Iris pigment epithelial cell (primary cell): ENCODE measurements around the gene NDUFS6.

Source experiments
- DNase-seq: peaks from one replicate; pipeline ENCODE4 v3.0.0-alpha.2; 2011; ENCODE audit warnings: low read depth

Gene NDUFS6

DNA sequence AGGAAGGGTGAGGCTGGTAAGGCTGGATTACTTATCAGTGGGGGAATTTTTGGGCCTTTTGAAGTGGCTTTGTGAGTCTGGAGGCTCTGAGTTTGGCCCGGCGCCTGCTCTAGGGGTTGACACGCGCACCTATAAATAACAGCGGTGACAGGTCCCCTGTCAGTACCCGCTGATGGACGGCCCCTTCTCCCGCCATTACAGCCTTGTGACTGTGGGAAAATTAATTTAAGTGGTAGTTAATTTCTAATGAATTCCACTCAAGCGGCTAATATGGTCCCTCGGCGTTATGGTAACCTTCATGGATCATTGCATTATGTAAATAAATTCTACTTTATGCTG lies 18.0 kb upstream of the NDUFS6 start:
- DNase-seq, result no peak

DNA sequence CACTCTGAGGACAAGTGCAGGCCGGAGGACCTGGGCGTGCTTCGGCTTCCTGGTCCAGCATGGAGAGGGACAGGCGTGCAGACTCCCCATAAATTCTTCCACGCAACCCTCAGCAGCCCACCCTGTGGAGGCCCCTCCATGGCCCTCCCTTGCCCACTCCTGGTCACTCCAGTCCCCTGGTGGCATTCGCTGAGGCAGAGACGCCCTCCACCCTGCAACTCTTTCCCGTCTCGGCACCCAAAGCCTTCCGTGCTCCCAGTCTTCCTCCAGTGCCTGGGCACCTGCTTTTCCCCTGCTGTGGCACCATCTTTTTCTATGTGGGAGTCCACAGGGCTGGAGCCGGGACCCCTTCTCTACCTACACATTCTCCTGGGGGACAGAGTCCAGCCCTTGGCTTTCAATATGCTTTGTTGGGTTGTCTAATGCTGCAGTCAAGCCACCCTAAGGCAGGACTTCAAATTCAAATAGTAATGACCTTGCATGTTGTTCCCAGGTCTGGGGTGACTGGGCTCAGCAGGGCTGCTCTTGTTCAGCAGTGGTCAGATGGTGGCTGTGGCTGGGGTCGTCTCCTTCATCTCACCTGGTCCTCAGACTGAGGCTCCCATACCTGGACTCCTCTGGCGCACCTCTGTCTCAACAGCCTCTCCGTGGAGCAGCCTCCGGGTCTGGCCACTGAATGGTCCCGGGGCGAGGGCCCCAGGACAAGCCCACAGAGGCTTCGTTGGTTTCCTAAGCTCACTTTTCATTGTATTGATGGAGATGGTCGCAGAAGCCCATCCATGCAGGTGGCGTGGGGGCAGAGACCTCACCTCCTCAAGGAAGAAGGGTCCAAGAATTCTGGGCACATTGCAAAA lies 16.8 kb upstream of the NDUFS6 start:
- DNase-seq, result no peak

DNA sequence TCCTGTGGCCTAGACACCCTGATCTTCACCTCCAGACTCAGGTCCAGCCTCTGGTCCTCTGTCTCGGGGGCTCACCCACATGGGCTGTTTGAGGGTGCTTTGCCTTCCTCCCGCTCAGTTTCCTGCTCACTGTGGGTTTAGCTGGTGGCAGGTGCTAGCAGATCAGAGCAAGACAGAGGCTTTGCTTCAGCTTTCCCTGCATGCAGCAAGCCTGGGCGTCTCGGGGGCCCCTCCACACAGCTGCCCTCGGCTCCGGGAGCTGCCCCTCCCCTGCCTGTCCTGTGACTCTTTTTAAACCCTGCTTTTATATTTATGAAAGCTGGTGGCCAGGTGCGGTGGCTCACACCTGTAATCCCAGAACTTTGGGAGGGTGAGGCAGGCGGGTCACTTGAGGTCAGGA lies 16.1 kb upstream of the NDUFS6 start:
- DNase-seq, result no peak

- no peak for DNase-seq
Observed at GRCh38 chr5:1785984-1786383, 15.2 kb upstream of the NDUFS6 start.

GRCh38 chr5:1786621-1787471 lies 14.4 kb upstream of the NDUFS6 start:
- DNase-seq, result no peak

DNA sequence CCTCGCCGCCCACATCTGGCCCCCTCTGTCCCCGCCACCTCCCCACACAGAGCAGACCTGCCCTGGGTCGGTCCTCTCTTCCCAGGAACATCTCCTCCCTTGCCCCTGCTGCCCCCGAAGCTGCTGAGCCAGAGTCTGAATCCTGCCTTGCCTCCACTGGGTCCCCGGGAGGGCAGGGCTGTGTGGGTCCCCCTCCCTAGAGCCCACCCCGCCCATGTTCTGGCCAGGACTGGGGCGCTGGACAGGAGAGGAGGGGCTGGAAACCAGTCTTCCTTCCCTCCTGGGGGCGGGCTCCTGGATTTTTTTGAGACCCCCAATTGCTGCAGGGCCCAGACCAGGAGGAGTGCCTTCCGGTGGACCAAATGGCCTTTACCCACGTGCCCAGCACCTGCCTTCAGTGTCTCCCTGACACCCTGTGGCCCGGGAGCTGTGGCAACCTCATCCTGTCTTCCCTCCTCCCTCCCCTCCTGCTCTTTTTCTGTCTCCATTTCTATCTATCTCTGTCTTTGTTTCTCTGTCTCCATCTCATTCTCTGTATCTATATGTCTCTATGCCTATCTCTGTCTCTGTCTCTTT lies 13.6 kb upstream of the NDUFS6 start:
- DNase-seq, result no peak

DNA sequence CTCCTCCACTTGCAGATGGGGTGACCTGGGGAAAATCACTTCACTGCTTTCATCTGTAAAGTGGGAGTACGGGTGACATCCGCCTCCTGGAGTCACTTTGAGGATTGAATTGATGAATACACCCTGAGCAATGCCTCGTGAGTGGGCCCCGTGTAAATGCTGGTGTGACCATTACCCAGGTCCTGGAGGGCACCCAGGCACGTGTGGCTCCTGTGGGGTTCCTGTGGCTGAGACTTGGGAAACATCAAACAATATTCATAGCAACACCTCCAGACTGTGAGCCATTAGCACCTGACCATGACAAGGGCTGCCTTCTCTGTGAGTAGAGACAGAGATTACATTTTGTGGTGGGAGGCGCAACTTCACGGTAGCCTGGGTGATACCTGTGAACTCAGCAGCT lies 13.0 kb upstream of the NDUFS6 start:
- no peak for DNase-seq

GRCh38 chr5:1788828-1789227 lies 12.4 kb upstream of the NDUFS6 start:
- no peak for DNase-seq

- peak; percentile 90 for DNase-seq
Observed at GRCh38 chr5:1789438-1789833, 11.8 kb upstream of the NDUFS6 start.

- peak; percentile 91 for DNase-seq
Observed at GRCh38 chr5:1789834-1790471, 11.3 kb upstream of the NDUFS6 start.

DNA sequence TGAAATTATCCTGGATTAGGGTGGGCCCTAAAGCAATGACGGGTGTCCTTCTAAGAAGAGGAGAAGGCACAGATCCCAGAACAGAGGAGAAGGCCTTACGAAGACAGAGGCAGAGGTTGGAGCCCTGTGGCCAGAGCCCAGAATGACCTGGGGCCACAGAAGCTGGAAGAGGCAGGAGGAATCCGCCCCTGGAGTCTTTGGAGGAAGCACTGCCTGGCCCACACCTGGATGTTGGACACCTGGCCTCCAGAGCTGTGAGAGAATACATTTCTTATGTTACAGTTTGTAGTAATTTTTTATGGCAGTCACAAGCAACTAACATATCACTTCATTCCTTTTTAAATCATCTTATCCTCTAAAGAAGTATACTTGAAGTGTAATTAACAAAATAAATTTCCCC lies 10.0 kb upstream of the NDUFS6 start:
- DNase-seq, result no peak

- peak; percentile 97 for DNase-seq
Observed at GRCh38 chr5:1792842-1793266, 8.4 kb upstream of the NDUFS6 start.

DNA sequence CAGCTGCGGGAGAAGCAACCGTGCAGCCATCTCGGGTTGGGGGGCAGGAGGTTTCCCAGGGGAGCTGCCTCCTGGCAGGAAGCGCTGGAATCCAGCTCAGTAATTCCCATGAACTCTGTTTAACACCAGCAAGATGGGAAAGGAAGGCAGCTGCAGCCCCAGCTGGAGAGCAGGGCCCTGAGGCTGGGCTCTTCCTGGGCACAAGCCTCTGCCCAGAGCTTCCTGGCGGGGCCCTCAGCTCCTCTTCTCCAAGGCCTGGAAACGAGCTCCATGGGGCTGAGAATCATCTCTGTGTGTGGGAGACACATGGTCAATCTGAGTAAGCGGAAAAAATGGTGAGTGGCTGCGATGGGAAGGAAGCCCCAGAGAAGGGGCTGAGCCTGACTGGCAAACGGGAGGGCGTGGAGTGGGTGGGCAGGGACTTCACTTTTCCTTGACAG lies 7.9 kb upstream of the NDUFS6 start:
- DNase-seq, result peak; percentile 61

- DNase-seq, result peak; percentile 98
Observed at GRCh38 chr5:1793966-1794900, 7.0 kb upstream of the NDUFS6 start.

DNA sequence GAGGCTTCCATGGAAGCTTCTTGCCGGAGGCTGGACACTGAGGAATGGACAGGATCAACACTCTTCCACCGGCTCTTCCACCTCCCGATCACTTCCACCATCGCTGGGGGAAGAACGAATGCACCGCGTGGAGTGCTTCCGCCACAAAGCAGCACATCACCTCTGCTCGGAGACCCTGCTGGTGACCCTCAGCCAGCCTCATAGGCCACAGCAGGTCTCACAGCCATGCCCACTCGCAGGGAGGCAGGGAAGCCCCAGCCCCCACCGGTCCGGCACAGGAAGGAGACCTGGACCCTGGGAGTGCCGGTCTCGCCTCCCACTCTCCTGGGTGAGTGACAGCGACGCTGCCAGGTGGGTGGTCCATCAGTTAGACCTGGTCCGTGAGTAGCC lies 6.3 kb upstream of the NDUFS6 start:
- no peak for DNase-seq

DNA sequence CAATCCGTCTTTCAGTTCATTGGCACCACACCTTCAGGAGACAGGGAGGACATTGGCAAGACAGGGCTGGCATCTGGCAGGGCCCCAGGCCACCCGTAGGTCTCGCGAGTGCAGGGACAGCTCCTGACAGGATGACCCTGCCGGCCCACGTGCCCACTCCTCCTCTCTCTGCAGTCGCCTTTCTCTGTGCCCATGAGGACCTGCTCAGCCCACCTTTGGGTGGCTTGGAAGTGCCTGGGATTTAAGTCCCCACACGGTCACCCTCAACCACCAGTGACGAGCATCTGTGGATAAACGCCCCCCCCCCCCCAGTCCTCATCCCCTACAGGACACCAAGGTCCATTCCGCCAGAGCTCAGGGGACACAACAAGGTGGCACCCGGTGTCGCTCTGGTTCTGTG lies 5.7 kb upstream of the NDUFS6 start:
- no peak for DNase-seq

GRCh38 chr5:1795931-1796330 lies 5.3 kb upstream of the NDUFS6 start:
- no peak for DNase-seq

GRCh38 chr5:1796371-1797102 lies 4.7 kb upstream of the NDUFS6 start:
- no peak for DNase-seq

- no peak for DNase-seq
Observed at GRCh38 chr5:1797103-1797800, 4.0 kb upstream of the NDUFS6 start.

GRCh38 chr5:1797855-1798254 lies 3.4 kb upstream of the NDUFS6 start:
- DNase-seq, result no peak
